IPS-11a (cell line): Measurements from ENCODE around the gene SCAMP4.

Experiments used
- H3K4me3 ChIP-seq: one replicate; pipeline ENCODE4 v1.5.1; 2013; ENCODE audit warnings: low read depth, low read length, control low read depth

SCAMP4 gene

GRCh38 chr19:1911098-1911497 is 5.9 kb downstream of the SCAMP4 start:
- H3K4me3 ChIP-seq: no peak overlapping the region

- H3K4me3 ChIP-seq: no peak overlapping the region
Measured at GRCh38 chr19:1911995-1912394, 6.8 kb downstream of the SCAMP4 start.

- H3K4me3 ChIP-seq: no peak overlapping the region
Measured at GRCh38 chr19:1912760-1913505, 7.7 kb downstream of the SCAMP4 start.

GRCh38 chr19:1913781-1914577 is 8.8 kb downstream of the SCAMP4 start:
- H3K4me3 ChIP-seq: no peak overlapping the region

- H3K4me3 ChIP-seq: no peak overlapping the region
Measured at GRCh38 chr19:1914826-1915341, 9.7 kb downstream of the SCAMP4 start.

- no peak overlapping the region for H3K4me3 ChIP-seq
Measured at GRCh38 chr19:1917146-1917545, 11.9 kb downstream of the SCAMP4 start.

- no peak overlapping the region for H3K4me3 ChIP-seq
Measured at GRCh38 chr19:1917926-1918325, 12.7 kb downstream of the SCAMP4 start.

GRCh38 chr19:1918975-1919374 is 13.8 kb downstream of the SCAMP4 start:
- no peak overlapping the region for H3K4me3 ChIP-seq

GRCh38 chr19:1920644-1921043 is 15.4 kb downstream of the SCAMP4 start:
- H3K4me3 ChIP-seq: no peak overlapping the region

- H3K4me3 ChIP-seq: no peak overlapping the region
Measured at GRCh38 chr19:1921326-1921725, 16.1 kb downstream of the SCAMP4 start.

- H3K4me3 ChIP-seq: no peak overlapping the region
Measured at GRCh38 chr19:1921825-1922224, 16.6 kb downstream of the SCAMP4 start.

- no peak overlapping the region for H3K4me3 ChIP-seq
Measured at GRCh38 chr19:1922803-1923202, 17.6 kb downstream of the SCAMP4 start.

- no peak overlapping the region for H3K4me3 ChIP-seq
Measured at GRCh38 chr19:1923319-1923718, 18.1 kb downstream of the SCAMP4 start.

GRCh38 chr19:1924320-1924961 is 19.2 kb downstream of the SCAMP4 start:
- H3K4me3 ChIP-seq: no peak overlapping the region

- H3K4me3 ChIP-seq: no peak overlapping the region
Measured at GRCh38 chr19:1925544-1925943, 20.3 kb downstream of the SCAMP4 start.

GRCh38 chr19:1929021-1929742 is 24.0 kb downstream of the SCAMP4 start:
- no peak overlapping the region for H3K4me3 ChIP-seq

- H3K4me3 ChIP-seq: no peak overlapping the region
Measured at GRCh38 chr19:1931445-1931844, 26.2 kb downstream of the SCAMP4 start.

GRCh38 chr19:1932395-1932794 is 27.2 kb downstream of the SCAMP4 start:
- no peak overlapping the region for H3K4me3 ChIP-seq

GRCh38 chr19:1933244-1933643 is 28.0 kb downstream of the SCAMP4 start:
- no peak overlapping the region for H3K4me3 ChIP-seq

GRCh38 chr19:1933942-1934341 is 28.7 kb downstream of the SCAMP4 start:
- H3K4me3 ChIP-seq: no peak overlapping the region
